HG02943 (cell line): ENCODE measurements around the gene CARS1.

Experiments used
- ATAC-seq: cut with Tn5 transposase; IDR thresholded peaks from one replicate; pipeline ENCODE4 v1.9.1; 2021; ENCODE audit warnings: mild to moderate bottlenecking, low read depth, moderate library complexity; ENCODE audit not compliant: unreplicated experiment

Gene CARS1

DNA sequence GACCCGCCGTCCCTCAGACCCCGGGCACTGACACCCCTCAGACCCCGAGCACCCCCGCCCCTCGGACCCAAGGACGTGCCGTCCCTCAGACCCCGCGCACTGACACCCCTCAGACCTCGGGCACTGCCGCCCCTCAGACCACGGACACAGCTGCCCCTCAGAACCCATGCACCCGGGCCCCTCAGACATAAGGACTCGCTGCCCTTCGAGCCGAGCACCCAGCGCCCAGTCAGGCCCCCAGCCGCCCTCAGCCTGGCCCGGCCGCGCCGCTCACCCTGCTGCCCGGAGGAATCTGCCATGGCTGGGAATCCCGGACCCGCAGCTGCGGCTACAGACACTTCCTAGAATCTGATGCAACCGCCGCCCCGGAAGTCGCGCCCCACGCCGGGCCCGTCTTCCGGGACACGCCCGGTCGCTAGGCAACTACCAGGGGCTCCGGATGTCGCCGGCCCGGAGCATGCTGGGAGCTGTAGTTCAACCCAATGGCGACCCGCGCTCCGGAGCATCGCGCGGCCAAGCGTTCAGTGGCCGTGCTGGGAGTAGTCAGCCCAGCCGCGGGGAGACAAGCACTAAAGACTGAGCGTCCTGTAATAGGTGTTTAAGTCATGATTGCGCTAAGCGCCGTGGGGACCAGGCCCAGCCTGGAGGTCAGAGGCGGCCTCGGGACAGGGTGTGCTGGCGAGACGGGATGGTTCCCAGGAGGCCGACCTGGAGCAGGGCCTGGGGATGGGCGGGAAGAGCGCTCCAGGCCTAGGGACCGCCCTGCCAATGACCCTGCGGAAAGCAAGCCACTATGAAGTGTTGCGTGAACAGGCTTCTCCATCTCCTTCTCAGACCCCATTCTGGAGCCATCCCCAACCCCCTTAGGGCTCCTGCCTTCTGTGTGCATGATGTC lies at the start of gene CARS1:
TSS of gene CARS1 (minus strand) at position 355 of the 895 bp plus-strand sequence. CDS start at position 299, 56 bp downstream.
- ATAC-seq, result peak; percentile 96

DNA sequence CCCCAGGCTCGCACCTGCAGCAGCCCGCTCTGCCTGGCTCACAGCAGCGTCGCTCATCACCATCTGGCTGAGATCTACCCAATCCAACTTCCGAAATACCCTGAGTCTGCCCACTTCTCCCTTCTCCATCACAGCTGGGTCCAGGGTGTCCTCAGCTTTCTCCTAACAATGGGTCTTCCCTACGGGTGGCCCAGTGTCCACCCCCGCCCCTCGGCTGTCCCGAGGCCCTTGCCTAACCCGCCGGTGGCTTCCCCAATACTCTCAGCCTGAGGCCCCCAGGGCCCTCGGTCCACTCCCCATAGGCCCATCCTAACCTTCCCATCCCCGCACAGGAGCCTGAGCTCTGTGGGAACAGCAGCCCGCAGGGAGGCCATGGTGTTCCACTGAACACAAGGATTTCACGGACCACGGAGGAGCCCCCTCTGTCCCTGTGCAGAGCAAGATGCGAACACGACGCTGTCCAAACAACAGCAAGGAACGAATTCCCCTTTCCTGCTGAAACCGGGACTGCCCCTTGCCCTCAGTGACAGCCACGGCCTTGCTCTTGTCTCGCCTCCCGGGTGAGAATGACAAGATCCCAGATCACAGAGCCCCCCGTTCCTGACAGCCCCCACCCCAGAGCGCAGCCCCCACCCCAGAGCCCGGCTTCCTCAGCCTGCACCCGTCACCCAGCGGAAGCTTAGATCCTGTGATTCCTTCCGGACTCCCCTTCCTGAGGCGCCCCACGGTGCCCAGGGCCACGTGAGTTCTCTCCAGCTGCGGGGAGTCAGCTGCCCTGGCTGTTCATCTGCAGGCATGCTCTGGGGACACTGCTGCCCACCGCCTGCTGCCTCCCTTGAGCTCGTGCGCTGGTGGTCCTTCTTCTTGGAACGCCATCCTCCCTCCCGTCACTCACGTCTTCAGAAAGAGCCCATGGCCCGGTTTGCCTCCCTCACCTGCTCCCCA lies 48.8 kb upstream of the CARS1 start:
- ATAC-seq, result no peak

DNA sequence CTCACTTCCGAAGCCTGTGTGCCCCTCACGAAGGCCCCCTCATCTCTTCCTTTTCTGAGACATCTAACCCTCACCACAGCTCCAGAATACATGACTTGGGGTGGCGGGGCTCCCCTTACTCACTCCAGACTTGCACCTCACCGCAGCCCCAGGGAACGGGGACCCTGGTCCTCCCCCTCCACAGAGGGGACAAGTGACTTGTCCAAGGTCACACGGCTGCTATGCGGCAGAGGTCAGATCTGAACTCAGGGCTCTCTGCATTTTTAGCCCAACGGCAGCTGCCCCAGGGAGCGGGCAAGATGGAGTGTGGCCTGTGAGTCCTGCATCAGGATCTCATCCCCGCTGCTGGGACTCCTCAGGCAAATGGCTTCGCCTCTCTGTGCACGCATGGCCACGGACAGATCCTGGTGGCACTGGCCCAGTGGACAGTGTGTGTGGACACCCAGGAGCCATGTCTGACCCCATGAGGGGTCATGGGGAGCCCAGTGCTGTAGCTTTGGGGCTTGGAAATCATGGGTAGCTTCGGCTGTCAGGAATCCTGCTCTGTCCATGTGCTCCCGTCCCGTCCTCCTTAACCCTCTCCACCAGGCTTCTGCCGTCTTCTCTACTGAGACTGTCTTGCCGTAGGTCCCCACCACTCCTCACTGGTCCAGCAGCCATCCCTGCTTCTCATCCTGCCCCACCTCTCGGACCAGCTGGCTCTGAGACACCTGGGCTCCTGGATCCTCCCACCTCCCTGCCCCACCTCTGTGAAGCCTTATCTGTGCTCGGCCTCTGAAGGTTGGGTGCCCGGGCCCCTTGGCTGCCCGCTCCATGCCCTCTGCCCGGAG lies 48.0 kb upstream of the CARS1 start:
- no peak for ATAC-seq

DNA sequence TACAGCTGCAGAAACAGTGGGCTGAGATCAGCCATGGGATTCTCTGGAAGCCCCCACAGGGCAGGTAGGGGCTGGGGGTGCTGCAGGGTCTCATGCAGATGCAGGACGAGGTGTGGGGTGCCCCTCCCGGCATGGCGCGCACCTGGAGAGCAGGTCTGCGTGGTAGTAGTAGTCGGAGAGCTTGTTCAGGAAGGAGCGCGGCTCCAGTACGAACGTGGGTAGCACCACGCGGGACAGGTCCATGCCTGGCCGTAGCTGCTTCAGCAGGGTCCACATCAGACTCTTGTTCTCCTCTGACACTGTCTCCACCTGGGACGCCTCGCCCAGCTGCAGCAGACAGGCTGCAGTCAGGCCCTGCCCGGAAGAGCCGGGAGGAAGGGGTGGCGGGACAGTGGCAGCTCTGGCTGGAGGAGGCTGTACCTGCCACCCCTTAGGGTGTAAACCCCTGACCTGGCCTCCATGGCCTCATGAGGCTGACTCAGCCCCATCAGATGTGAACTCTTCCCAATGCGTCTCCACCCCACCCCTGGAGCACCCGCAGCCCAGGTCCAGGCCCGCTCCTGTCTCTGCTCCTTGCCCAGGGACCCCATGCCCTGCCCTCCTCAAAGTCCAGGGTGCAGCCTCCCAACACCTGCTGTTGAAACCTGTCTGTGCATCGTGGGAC lies 47.0 kb upstream of the CARS1 start:
- ATAC-seq, result no peak

DNA sequence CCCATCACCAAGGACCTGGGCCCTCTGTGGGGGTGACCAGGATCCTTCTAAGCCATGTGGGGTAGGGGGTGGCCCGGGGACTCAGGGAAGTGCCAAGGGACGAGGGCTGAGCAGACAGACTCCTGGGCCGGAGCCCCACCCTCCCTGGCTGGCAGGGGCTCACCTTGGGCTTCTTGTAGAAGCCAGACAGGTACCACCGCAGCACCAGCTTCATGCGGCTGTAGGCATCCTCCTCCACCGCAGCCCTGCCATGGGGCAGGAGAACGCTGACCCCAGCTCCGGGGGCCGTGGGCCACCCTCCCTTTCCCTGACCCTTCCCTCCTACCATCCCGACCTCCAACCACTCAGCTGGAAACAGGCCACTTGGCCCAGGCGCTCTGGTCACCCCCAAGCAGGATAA lies 45.9 kb upstream of the CARS1 start:
- no peak for ATAC-seq

DNA sequence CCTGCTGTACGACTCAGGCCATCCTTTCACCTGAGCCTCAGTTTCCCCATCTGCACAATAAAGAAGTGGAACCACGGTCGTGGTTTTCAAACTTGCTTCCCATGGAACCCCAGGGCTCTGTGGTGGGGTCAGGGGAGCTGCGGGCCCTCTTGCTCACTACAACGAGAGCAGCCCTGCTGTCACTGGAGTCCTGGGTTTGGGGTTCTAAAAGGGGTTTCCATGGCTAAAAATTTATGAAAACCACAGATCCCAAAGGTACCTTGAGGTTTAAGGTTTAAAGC lies 45.4 kb upstream of the CARS1 start:
- no peak for ATAC-seq

DNA sequence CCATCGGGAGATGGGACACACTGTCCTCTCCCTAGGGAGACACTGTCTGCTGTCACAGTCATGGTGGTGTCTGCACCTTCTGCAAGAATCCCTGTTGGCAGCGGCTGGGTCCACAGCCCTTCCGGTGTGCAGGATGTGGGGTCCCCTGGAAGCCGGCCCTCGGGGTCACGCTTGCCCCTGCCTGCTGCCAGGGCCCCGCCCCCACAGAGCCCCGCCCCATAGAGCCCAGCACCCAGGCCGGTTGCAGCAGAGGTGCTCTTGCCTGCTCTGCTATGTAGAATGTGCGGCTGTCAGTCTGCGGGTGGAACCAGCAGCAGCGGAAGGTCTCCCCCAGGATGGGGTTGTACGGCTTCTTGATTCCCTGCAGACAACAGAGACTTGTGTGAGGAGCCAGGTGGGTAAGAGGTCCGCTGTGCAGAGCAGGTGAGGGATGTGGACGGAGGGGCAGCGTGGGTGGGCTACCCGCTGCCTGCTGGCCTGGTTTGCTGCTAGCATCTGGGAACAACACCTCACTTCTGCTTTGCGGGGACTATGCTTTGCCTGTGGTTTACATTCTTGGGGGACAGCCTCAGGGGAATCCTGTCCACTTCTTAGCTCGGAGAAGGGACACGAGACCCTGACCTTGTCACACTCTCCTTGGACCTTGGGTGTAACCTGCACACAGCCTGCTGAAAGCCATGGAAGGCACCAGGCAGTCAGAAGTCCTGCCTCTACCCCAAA lies 44.9 kb upstream of the CARS1 start:
- ATAC-seq, result no peak

DNA sequence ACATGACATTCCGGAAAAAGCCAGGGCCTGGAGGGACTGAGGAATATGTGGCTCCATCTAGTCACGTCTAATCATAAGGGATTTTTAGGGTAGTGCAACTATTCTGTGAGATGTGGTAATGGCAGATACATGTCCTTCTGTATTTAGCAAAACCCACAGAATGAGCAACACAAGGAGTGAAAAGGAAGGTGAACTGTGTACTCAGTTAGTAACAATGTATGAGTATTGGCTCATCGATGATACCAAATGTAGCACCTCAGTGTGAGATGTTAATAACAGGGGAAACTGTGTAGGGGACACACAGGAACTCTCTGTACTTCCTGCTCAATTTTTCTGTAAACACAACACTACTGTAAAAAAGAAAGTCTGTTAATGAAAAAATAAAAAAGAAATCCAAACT lies 42.0 kb upstream of the CARS1 start:
- no peak for ATAC-seq

DNA sequence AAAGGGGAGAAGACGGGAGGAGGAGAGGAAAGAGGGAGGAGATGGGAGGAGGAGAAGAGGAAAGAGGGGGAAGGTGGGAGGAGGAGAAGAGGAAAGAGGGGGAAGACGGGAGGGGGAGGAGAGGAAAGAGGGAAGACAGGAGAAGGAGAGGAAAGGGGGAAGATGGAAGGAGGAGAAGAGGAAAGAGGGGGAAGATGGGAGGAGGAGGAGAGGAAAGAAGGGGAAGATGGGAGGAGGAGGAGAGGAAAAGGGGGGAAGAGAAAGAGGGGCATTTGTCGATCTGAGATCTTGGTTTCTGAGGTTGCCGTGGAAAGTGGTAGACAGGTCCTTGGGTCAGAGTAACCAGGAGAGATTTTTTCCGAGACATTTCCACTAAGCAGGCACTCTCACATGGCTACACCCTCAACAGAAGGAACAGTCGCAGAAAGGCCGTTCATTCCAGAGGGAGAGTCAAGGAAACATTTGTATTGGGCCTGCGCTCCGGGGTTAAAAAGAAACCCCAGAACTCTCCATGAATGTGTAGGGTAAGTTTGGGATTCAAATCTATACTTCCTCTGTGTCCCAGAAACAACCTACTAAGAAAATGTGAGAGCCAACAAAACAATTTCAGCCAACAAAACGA lies 39.8 kb upstream of the CARS1 start:
- ATAC-seq, result no peak

DNA sequence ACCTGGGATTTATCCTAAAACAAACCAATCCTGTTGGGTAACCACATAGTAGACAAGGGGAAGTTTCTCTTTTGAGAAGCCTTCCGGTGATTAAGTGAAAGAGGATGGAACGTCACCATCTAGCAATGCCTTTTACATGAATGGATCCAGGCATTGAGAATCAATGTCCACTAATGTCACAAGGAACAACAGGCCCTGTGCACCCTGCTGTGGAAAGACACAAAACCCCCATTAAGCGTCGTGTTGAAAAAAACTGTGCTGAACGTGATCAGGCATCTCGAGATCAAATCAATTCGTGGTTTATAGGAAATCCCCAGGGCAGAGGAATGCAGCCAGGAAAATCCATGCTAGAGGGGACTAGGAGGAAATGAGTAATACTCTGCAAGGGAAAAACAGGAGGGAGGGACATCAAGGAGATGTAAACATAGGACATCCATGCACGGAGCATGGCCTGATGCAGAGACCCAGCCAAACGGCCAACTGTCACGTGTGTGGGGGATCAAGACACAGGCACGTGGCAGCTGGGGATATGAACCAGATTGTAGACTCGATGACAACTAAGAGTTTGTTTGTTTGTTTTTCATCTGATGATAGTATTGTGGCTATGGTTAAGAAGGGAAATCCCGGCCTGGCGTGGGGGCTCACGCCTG lies 38.6 kb upstream of the CARS1 start:
- ATAC-seq, result no peak

DNA sequence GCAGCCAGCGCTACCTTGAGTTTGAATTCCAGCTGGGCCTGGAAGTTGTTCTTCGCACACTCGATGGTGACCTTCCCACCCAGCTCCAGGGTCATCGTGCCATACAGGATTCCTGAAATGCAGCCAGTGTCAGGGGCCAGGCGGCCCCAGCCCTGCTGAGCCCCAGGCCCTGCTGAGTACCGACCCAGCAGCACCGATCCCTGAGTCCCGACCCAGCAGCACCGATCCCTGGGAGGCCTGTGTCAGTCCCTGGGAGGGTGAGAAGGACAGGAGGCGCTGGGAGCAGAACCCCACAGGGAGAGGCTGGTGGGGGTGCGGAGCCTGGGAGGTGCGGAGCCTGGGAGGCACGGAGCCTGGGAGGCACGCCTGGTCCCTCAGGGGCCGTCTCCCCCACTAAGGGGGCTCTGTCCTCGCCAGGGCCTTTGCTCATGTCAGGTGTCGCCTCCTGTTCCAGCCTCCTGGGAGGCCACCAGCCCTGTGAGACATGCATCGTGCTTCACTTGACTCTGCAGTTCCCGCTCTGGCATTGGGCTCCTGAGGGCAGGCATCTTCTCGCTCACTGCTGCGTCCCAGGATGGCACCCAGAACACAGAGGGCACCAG lies 37.1 kb upstream of the CARS1 start:
- no peak for ATAC-seq

DNA sequence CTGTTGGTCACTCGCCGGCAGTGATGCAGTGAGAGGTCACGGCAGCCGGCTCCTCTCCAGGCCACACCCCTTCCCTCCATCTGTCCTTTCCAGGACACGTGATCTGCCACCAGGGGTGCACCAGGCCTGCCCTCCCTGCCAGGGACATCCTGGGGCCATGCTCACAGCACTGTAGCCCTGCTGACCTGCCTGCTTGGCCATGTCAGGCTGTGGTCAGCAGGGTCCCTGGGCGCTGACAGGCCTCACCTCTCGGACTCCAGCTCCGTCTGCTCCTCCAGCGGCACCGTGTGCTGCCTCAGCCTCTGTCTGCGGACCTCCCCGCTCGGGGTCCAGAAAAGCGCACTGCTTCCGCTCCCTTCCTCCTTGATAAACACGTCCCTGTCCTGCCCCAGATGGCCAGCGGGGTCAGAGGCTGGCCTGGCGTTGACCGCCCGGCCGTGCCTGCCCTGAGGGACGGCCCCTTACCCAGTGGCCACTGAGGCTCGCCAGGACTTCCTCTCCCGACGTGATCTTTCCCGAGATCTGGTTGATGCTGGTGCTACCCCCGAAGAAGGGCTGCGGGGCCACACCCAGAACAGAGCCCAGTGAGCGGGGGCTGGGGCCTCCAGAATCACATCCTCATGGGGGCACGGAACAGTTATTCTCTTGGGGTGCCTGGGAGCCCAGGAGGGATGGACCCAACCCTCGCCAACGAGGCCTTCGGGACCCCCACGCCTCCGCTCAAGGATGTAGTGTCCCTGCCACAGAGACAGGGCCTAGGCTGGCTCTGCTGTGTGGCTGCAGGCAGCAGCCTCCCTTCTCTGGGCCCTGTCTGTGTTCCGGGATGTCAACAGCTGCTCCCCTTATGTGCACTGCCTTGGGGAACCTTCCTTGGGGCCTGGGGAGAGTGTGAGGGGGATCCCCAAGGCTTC lies 36.3 kb upstream of the CARS1 start:
- ATAC-seq, result no peak

DNA sequence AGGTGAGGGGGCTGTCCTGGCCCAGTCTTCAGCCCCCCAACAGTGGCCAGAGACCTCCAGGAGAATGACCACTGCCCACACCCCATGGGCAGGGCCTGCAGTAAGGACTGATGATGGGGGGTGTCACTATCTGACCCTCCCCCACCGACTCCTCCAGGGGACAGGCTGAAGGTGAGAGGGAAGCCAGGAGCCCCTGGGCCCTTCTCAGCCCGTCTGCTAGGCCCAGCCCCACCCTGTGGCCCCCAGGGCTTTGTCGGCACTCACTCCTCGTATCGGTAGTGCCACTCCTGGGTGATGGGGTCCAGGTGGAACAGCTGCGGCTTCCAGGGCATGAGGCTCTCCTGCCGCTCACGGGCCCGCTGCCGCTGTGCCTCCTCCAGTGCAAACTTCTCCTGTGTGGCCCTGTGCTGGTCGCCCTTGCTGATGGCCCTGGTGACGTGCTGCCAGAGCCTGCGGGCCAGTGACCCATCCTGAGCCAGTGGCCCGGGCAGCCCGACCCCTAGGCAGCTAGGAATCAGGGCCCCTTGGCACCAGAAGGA lies 35.4 kb upstream of the CARS1 start:
- no peak for ATAC-seq

DNA sequence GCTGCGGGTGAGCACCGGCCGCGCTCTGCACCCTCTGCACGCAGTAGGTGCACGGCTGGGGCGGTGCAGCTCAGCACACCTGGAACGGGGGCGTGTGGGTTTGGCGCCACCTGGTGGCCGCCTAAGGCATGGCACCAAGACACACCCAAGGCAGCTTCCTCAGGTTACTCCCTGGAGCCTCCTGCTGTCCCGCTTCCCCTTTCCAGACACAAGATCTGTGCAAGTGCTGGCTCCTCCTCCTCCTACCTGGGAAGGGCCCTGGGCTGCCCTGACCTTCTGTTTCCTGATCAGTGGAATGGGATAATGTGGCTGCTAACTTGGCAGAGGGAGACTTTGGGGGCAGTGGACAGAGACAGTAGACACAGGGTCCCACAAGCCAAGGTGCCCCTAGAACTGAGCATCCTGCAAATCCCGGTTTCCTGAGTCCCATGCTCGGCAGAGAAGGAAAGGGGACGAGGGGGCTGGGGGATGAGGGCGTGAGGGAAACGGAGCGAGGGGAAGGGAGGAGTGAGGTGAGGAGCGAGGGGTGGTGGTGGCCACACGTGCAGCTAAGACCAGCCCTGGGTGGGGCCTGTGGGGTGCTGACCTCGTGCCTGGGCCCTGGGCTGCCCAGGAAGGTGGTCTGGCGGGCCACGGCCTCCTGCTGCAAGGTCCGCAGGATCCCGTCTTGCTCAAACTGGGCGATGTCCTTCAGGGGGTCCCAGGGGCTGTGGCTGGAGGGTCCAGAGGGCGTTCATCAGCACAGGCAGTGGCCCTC lies 34.8 kb upstream of the CARS1 start:
- ATAC-seq, result no peak

DNA sequence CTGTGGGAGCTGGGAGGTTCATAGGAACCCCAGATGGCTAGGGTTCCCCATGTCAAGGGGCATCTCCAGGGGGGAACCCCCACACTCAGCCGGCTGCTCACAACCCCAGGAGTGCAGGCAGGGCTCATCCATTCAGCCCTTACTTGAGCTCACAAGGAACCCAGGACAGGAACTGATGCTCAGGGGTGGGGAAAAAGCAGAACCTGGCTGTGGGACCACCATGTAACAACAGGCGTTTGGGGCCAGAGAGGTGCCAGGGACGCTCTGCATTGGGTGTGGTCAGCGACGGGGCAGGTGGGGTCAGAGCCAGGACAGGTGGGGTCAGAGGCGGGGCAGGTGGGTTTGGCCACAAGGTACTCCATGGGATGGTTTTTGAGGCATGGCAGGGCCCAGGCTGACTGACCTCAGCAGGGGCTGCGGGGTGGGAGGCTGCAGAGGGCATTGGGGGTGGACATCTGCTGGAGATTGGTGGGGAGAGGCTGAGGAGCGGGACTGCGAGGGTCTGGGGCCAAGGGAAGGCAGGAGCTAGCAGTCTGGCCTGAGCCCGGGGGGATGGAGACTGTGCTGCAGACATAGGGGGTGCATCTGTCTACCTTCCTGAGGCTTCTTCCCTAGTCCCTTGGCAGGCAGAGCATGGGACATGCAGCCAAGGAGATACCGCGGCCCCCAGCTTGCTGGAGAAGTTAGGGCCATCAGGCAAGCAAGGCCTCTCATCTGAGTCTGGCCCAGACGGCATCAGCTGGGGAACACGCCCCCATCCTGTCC lies 34.0 kb upstream of the CARS1 start:
- ATAC-seq, result no peak
